Hepatocyte (in vitro differentiated cells): Measurements from ENCODE around the gene CRYGB.

Experiments
- EZH2 ChIP-seq: fragments of 200-600 bp; sonication (generic); IDR thresholded peaks from 2 replicates; pipeline ENCODE4 v1.6.1; 2016; ENCODE audit warnings: antibody characterized with exemption, mild to moderate bottlenecking, borderline replicate concordance
- EZH2phosphoT487 ChIP-seq: fragments of 200-600 bp; sonication (generic); IDR thresholded peaks from one replicate; pipeline ENCODE4 v1.6.1; 2018; ENCODE audit warnings: antibody characterized with exemption, mild to moderate bottlenecking, low read depth, moderate library complexity; ENCODE audit not compliant: unreplicated experiment, severe bottlenecking
- TF ChIP-seq, protein P1 (sequence below): fragments of 200-600 bp; sonication (generic); IDR thresholded peaks from 2 replicates; pipeline ENCODE4 v1.5.1; 2016; ENCODE audit warnings: antibody characterized with exemption, mild to moderate bottlenecking; ENCODE audit not compliant: poor library complexity

DNA sequence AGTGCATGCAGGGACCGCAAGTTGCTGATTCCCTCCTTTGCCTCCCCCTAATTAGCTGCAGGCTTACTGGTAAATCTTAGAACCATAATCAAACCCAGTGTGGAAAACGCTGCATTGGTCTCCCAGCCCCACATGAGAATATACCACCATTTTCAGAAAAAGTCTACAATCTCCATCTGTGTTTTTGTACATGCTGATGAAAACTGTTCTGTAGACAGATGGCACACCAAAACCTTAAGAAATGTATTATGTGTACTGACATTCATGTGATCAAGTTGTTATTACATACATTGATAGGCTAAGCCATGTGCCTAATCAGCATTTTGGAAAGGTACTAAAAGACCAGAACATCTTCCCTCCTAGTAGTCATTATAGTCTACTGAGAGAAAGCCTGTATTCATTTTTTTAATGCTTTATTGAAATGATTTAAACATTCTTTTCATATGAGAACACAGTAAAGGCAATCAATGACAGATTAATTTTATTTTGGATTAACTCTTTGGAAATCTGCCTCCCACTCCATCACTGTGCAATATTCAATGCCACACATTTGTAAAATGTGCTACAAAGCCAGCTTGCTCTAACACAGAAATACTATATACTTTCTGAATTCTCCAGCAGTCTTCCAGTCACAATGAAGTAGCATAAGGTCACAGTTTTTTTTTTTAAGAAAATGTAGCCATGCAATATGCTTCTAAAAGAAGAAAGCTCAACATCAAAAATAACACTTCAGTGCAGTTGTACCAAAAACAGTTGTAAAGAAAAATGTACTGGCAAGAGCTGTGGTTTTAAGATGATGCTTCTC is 19.2 kb upstream of the CRYGB start:
- TF ChIP-seq, protein P1, sequence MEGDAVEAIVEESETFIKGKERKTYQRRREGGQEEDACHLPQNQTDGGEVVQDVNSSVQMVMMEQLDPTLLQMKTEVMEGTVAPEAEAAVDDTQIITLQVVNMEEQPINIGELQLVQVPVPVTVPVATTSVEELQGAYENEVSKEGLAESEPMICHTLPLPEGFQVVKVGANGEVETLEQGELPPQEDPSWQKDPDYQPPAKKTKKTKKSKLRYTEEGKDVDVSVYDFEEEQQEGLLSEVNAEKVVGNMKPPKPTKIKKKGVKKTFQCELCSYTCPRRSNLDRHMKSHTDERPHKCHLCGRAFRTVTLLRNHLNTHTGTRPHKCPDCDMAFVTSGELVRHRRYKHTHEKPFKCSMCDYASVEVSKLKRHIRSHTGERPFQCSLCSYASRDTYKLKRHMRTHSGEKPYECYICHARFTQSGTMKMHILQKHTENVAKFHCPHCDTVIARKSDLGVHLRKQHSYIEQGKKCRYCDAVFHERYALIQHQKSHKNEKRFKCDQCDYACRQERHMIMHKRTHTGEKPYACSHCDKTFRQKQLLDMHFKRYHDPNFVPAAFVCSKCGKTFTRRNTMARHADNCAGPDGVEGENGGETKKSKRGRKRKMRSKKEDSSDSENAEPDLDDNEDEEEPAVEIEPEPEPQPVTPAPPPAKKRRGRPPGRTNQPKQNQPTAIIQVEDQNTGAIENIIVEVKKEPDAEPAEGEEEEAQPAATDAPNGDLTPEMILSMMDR, result no peak
- no peak for TF ChIP-seq EZH2
- no peak for TF ChIP-seq EZH2phosphoT487
